Measurements from ENCODE around the gene NOXO1.
"Not testable (repeated sequence)": the region's sequence is repeated elsewhere in the genome, so short reads cannot be mapped to it uniquely, and the experiment has no call there.

The NOXO1 gene

DNA sequence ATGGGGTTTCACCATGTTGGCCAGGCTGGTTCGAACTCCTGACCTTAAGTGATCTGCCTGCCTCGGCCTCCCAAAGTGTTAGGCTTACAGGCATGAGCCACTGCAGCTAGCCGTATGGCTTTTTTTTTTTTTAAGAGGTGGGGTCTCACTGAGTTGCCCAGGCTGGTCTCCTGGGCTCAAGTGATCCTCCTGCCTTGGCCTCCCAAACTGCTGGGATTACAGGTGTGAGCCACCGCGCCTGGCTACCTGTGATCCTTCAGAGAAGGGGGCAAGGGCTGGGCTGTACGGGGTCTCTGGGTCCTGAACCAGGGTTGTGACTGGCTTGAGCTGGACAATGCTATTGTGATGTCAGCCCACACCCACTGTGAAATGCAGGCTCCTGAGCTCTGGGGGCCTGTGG lies 14.8 kb downstream of the NOXO1 start, which contains the start of gene RNF151:
Gene RNF151, plus strand, starts transcription at position 397 of the 400 bp plus-strand sequence. CDS start 26 bp downstream, outside the sequence.
- H3K9me3 Mint-ChIP-seq: no peaks in the 10 kb centered on the region
- DNase-seq (ENCODE audit: low spot score in 2 of 2) (no peak), ATAC-seq (replicated peaks; ENCODE audit: extremely low read depth, poor library complexity, severe bottlenecking) (no peak)
- H3K27me3 Mint-ChIP-seq: no peaks in the 10 kb centered on the region
- peaks cover 49% of the 10 kb centered on the region for H3K4me1 Mint-ChIP-seq
- H3K4me3 Mint-ChIP-seq: peak within 1 kb of the TSS; percentile 94
- peak within 1 kb of the TSS; percentile 99 for H3K27ac Mint-ChIP-seq (ENCODE audit: low read depth)
- H3K36me3 Mint-ChIP-seq (ENCODE audit: insufficient read depth): peaks cover 44% of the 10 kb centered on the region

DNA sequence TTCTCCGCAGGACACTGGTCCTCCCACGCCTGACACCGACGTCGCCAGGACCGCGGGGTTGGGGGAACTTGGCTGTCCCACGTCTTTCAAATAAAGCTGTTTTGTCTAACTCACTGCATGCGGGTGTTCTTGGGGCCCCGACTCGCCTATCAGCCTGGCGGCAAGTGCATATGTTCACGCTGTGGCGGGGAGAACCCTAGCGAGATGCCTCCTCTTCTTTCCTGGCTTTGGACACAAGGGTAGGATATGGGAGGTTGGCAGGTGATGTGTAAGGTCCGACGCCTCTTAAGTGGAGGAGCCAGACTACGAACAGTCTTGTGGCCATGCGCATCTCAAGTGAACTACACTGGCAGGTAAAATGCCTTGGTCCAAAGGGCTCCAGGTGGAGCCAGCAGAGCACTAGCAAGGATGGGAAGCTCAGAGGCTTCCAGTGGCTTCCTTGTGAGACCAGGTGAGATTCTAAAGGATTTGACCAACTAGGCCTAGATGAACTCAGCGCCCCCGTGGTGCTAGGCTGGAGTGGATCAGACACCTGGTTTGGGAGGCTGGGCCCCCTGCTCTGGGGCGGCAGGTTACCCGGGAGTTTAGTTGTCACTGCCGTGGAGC lies 15.8 kb downstream of the NOXO1 start:
- ATAC-seq (replicated peaks; ENCODE audit: extremely low read depth, poor library complexity, severe bottlenecking): peak; percentile 15

DNA sequence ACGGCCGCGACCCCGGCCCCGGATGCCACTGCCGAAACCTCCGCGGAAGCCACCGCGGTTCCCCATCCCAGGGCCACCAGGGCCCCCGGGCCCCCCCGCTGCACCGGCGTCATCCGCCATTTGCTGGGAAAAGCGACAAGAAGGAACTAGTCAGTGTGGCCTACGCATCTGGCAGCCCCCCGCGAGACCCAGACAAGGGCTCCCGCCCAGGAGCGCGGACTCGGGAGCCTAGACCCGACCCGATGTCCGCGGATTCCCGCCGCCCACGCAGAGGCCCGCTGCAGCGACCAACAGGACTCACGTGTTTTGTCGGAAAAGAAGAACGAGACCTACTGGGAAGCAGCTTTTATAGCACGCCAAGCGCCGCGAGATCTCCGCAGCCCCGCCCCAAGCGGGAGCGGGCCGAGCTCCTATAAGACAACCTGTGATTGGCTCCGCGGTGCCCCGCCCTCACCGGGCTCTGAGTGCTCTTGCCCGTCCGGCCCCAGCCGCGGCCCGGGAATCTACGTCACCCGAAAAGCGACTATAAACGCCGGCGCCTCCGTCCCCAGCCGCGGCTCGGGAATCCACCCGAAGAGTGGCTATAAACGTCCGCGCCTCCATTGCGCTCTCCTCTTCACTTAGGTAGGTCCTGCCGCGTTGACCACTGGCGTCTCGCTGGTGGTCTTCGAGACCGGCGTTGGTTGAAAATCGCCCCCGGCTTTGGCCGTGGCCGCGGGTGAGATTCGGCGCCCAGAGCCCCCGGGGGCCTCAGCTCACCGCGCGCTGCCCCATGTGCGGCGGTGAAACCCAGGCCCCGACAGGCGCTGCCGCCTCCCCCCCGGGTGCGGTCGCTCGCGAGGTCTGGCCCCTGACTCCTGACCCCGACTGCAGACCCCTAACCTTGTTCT lies 16.5 kb downstream of the NOXO1 start, which contains the start of gene RPS2:
Gene RPS2, minus strand, starts transcription at position 321 of the 890 bp plus-strand sequence. Its CDS starts 201 bp downstream, at position 120.
- Mint-ChIP-seq H3K4me3 (peak within 1 kb of the TSS; percentile 94), H3K9me3 (no peaks in the 10 kb centered on the region), H3K4me1 (peaks cover 58% of the 10 kb centered on the region), H3K27ac (ENCODE audit: low read depth) (peak within 1 kb of the TSS; percentile 99), H3K27me3 (no peaks in the 10 kb centered on the region), H3K36me3 (ENCODE audit: insufficient read depth) (peaks cover 53% of the 10 kb centered on the region)
- ATAC-seq (replicated peaks; ENCODE audit: extremely low read depth, poor library complexity, severe bottlenecking) (peak; percentile 92), DNase-seq (ENCODE audit: low spot score in 2 of 2) (peak; percentile 94 to 97)

More for the DNA sequence above, 15.8 kb downstream of the NOXO1 start:
- DNase-seq (ENCODE audit: low spot score in 2 of 2): no peak
- peaks cover 49% of the 10 kb centered on the region for H3K36me3 Mint-ChIP-seq (ENCODE audit: insufficient read depth)
- H3K9me3 Mint-ChIP-seq: no peaks in the 10 kb centered on the region
- H3K4me3 Mint-ChIP-seq: peak overlapping the region; percentile 94
- peak overlapping the region; percentile 99 for H3K27ac Mint-ChIP-seq (ENCODE audit: low read depth)
- no peaks in the 10 kb centered on the region for H3K27me3 Mint-ChIP-seq
- peaks cover 50% of the 10 kb centered on the region for H3K4me1 Mint-ChIP-seq

DNA sequence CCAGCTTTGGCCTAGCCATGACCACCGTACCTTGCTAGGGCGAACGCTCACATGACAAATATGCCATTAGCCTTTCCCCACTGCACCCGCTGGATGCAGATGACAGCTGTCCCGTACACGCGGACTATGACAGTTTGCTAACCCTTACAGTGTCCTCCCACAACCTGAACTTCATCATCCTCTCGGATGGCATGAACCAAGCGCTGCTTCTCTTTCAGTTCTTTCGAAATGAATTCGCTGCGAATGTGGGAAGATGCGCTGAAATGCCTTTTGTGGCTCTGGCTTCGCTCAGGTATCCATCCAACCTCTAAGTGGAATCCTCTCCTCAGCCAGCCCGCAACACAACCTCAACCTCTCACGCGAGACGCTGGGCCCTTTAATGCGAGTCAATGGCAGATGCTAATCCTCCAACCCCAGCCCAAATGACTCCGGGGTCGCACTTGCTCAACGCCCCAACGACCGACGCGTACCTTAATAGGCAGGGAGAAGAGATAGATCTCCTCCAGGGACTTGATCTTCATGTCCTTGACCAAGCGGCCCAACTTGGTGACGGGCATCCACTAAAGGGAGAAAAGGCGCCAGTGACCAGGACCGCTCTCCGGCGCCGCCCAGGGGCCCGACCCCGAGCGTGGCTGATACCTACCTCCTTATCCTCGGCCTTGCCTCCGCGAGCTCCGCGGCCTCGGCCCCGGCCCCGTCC lies 17.3 kb downstream of the NOXO1 start:
- H3K36me3 Mint-ChIP-seq (ENCODE audit: insufficient read depth): peaks cover 57% of the 10 kb centered on the region
- H3K4me3 Mint-ChIP-seq: peak overlapping the region; percentile 94
- H3K27me3 Mint-ChIP-seq: no peaks in the 10 kb centered on the region
- no peaks in the 10 kb centered on the region for H3K9me3 Mint-ChIP-seq
- H3K4me1 Mint-ChIP-seq: peaks cover 63% of the 10 kb centered on the region
- DNase-seq (ENCODE audit: low spot score in 2 of 2) (peak; percentile 35 to 41), ATAC-seq (replicated peaks; ENCODE audit: extremely low read depth, poor library complexity, severe bottlenecking) (peak; percentile 16)
- peak overlapping the region; percentile 99 for H3K27ac Mint-ChIP-seq (ENCODE audit: low read depth)

DNA sequence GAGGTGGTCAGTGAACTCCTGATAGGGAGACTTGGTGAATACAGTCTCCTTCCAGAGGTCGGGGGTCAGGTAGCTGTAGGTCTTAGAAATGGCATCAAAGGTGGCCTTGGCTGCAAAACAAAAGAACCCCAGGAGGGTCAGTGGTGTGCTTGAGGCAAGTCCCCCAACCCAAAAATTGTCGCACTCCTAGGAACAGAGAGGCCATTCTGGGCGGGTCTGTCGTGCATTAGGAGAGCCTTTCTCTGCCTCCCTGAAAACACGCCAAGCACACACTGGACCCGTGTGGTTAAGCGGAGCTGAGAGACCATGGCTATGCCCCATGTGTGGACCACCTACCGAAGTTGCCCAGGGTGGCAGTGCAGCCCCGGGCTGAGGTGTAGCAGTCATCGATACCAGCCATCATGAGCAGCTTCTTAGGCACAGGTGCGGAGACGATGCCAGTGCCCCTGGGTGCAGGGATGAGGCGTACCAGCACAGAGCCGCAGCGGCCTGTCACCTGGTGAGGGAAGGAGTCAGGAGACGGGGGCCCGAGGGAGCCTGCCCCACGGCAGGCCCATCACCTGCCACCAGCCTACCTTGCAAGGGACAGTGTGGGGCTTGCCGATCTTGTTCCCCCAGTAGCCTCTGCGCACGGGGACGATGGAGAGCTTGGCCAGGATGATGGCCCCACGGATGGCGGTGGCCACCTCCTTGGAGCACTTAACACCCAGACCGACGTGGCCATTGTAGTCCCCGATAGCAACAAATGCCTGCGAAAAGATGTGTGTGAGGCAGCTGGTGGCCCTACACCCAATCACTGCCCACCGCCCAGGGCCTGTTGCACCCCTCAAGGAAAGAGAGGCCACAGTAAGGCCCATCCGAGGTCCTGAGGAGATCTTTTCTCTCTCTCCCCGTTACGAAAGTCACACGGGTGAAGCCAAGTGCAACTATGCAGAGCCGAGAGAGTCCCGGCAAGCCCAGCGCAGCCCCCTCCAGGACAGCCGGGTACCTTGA lies 18.8 kb downstream of the NOXO1 start:
- ATAC-seq (replicated peaks; ENCODE audit: extremely low read depth, poor library complexity, severe bottlenecking); H3K27me3 Mint-ChIP-seq; H3K9me3 Mint-ChIP-seq; DNase-seq (ENCODE audit: low spot score in 2 of 2): not testable (repeated sequence)
- H3K27ac Mint-ChIP-seq (ENCODE audit: low read depth): peak overlapping the region; percentile 99
- peaks cover 65% of the 10 kb centered on the region for H3K4me1 Mint-ChIP-seq
- peak overlapping the region; percentile 94 for H3K4me3 Mint-ChIP-seq
- peaks cover 57% of the 10 kb centered on the region for H3K36me3 Mint-ChIP-seq (ENCODE audit: insufficient read depth)

DNA sequence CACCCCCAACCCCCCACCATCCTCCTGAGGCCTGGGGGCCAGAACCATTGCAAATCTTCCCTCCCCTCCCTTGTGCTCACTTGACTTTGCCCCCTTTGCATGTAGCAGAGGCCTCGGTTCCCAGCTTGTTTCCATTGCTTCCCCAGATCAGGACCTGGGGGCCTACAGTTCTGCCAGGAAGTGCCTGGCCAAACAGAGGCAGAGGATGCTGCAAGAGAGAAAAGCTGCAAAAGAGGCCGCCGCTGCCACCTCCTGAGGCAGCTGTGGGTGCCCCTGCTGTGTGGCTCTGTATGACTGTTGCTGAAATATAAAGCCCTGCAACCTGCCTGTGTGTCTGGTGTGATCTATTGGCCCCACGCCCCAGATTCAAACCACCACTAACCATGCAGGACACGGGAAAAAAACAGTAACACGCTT lies 19.6 kb downstream of the NOXO1 start:
- peaks cover 65% of the 10 kb centered on the region for H3K4me1 Mint-ChIP-seq
- ATAC-seq (replicated peaks; ENCODE audit: extremely low read depth, poor library complexity, severe bottlenecking): no peak
- peak overlapping the region; percentile 99 for H3K27ac Mint-ChIP-seq (ENCODE audit: low read depth)
- H3K27me3 Mint-ChIP-seq: no peaks in the 10 kb centered on the region
- peak overlapping the region; percentile 94 for H3K4me3 Mint-ChIP-seq
- H3K36me3 Mint-ChIP-seq (ENCODE audit: insufficient read depth): peaks cover 57% of the 10 kb centered on the region
- H3K9me3 Mint-ChIP-seq: no peaks in the 10 kb centered on the region
- no peak for DNase-seq (ENCODE audit: low spot score in 2 of 2)

DNA sequence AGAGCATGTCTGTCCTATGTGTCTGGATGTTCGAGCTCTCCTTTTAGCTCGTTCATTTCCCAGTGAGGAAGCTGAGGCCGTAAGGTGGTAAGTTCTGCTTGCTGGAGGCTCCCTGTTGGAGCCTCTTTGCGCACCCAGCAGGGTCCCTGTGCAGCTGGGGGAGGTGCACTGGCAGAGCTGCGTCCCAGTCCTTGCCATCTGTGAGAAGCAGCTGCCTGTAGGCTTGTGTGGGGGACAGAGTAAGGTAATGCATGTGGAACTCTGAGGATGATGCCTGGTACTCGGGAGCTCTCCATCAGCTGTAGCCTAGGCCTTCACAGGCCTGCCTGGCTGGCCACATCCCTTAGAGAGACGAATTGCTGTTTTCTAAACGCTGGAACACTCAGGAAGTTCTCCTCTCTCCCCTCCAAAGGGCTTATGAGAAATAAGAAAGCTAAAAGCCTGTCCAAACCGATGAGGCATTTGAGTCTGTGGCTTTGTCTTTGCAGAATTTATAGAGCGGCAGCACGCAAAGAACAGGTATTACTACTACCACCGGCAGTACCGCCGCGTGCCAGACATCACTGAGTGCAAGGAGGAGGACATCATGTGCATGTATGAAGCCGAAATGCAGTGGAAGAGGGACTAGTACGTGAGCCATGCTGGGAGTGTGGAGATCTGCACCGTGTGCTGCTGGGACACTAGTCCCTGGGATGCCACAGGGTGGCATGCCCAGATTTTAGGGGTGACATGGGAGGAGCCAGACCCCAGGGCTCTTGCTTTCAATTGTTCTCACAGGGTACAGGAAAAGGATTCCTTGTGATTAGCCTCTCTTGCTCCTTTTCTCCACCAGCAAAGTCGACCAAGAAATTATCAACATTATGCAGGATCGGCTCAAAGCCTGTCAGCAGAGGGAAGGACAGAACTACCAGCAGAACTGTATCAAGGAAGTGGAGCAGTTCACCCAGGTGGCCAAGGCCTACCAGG lies 20.3 kb downstream of the NOXO1 start:
- Mint-ChIP-seq H3K36me3 (ENCODE audit: insufficient read depth) (peaks cover 57% of the 10 kb centered on the region), H3K4me1 (peaks cover 64% of the 10 kb centered on the region), H3K9me3 (no peaks in the 10 kb centered on the region), H3K27ac (ENCODE audit: low read depth) (peak overlapping the region; percentile 99), H3K27me3 (no peaks in the 10 kb centered on the region), H3K4me3 (peak overlapping the region; percentile 94)
- DNase-seq (ENCODE audit: low spot score in 2 of 2): no peak
- ATAC-seq (replicated peaks; ENCODE audit: extremely low read depth, poor library complexity, severe bottlenecking): no peak

DNA sequence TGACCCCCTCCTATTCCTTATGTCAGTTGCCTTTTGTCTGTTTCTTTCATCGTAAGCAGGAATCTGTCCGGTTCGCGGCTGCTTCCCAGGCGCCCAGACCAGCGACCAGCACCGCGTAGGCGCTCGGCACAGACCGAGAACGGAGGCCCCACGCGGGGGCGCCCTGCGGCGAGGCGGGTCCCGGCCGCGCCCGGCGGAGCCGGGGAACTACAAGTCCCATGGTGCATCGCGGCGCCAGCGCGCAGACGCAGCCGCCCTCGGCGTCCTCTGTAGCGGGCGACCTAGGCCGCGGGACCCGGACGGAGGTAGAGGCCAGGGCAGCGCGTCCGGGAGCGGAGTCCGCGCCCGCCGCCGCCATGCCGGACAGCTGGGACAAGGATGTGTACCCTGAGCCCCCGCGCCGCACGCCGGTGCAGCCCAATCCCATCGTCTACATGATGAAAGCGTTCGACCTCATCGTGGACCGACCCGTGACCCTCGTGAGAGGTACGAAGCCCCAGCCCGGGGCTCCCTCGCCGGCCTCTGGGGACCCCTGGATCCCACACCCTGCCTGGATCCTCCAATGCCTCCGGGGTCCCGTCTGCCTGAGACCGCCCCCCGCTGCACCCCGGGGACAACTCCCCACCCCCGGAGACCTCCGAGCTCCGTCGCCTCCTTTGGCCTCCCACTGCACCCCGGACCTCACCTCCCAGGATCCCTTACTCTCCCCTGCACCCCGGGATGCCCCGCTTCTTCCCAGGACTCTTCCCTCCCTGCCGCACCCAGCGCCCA lies 21.8 kb downstream of the NOXO1 start, which contains the start of gene NDUFB10:
Gene NDUFB10, plus strand, starts transcription at position 270 of the 771 bp plus-strand sequence. Its CDS starts 87 bp downstream, at position 357.
- H3K4me3 Mint-ChIP-seq: peak within 1 kb of the TSS; percentile 94
- peak; percentile 78 to 87 for DNase-seq (ENCODE audit: low spot score in 2 of 2)
- no peaks in the 10 kb centered on the region for H3K9me3 Mint-ChIP-seq
- peak; percentile 65 for ATAC-seq (replicated peaks; ENCODE audit: extremely low read depth, poor library complexity, severe bottlenecking)
- H3K27me3 Mint-ChIP-seq: no peaks in the 10 kb centered on the region
- peak within 1 kb of the TSS; percentile 99 for H3K27ac Mint-ChIP-seq (ENCODE audit: low read depth)
- peaks cover 51% of the 10 kb centered on the region for H3K4me1 Mint-ChIP-seq
- peaks cover 45% of the 10 kb centered on the region for H3K36me3 Mint-ChIP-seq (ENCODE audit: insufficient read depth)

DNA sequence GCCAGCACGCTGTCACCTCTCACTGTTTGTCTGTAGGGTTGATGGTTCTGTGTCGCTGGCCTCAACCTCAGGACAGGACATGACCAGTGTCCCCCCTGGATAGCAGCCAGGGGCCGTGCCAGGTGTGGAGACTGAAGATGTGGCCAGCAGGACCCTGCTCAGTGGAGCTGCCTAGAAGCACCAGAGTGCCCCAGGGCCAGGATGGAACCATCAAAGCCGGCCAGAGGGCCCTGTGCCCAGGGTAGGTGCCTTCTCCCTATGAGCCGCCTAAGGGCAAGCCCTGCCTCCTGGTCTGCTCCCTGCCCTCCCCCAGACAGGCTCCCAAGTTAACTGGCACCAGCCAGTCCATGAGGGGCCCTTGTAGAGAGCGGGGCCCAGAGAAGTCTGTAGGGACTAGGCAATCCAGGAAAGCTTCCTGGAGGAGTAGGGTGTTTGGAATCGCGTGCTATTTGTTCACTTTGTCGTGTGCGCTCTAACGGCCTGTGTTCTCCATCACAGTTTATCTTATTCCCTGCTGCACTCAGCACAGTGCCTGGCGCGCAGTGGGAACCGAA lies 22.5 kb downstream of the NOXO1 start:
- DNase-seq (ENCODE audit: low spot score in 2 of 2): no peak
- peaks cover 39% of the 10 kb centered on the region for H3K36me3 Mint-ChIP-seq (ENCODE audit: insufficient read depth)
- ATAC-seq (replicated peaks; ENCODE audit: extremely low read depth, poor library complexity, severe bottlenecking): no peak
- H3K4me3 Mint-ChIP-seq: peak overlapping the region; percentile 94
- H3K27me3 Mint-ChIP-seq: no peaks in the 10 kb centered on the region
- H3K4me1 Mint-ChIP-seq: peaks cover 44% of the 10 kb centered on the region
- H3K27ac Mint-ChIP-seq (ENCODE audit: low read depth): peak overlapping the region; percentile 44
- no peaks in the 10 kb centered on the region for H3K9me3 Mint-ChIP-seq

DNA sequence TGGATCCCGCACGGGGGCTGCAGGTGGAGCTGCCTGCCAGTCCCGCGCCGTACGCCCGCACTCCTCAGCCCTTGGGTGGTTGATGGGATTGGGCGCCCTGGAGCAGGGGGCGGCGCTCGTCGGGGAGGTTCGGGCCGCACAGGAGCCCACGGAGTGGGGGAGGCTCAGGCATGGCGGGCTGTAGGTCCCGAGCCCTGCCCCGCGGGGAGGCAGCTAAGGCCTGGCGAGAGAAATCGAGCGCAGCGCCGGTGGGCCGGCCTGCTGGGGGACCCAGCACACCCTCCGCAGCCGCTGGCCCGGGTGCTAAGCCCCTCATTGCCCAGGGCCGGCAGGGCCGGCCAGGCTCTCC lies 23.2 kb downstream of the NOXO1 start:
- not testable (repeated sequence) for DNase-seq (ENCODE audit: low spot score in 2 of 2); ATAC-seq (replicated peaks; ENCODE audit: extremely low read depth, poor library complexity, severe bottlenecking); H3K9me3 Mint-ChIP-seq; H3K27me3 Mint-ChIP-seq; H3K27ac Mint-ChIP-seq (ENCODE audit: low read depth); H3K4me3 Mint-ChIP-seq
- peaks cover 38% of the 10 kb centered on the region for H3K4me1 Mint-ChIP-seq
- H3K36me3 Mint-ChIP-seq (ENCODE audit: insufficient read depth): peaks cover 32% of the 10 kb centered on the region
